ENCODE measurements around the gene ANKRD28.

Gene ANKRD28

DNA sequence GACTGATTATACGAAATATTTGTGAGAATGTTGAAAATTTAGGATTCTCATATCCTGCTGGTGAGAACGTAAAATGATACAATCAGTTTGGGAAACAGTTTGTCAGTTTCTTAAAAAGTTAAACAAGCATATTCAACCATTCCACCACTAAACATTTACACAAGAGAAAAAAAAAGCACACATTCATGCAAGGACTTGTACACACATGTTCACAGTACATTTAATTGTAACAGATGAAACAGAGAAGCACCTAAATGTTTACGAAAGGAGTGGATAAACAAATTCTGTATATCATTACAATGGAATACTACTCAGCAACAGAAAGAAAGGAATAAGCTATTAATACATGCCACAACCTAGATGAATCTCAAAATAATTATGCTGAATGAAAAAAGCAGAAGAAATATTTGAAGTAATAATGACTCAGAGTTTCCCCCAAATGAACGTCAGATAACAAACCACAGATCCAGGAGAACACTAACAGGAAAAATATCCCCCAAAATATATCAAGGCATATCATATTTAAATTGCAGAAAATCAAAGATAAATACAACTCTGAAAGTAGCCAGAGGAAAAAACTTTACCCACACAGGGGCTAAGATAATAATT lies 14.3 kb downstream of the ANKRD28 start:
- CTCF ChIA-PET, result no interaction called here
- TF ChIP-seq FOXA1 (IDR thresholded peaks at IDR 0.05) (no peak), HDGF (IDR thresholded peaks at IDR 0.05; ENCODE audit: borderline replicate concordance) (no peak), ARNT (IDR thresholded peaks at IDR 0.05) (no peak), SP1 (IDR thresholded peaks at IDR 0.05) (no peak), ELF4 (IDR thresholded peaks at IDR 0.05) (no peak)
- POLR2A ChIA-PET, result no interaction called here
- DNase-seq (ENCODE audit: extremely low spot score), result no peak

DNA sequence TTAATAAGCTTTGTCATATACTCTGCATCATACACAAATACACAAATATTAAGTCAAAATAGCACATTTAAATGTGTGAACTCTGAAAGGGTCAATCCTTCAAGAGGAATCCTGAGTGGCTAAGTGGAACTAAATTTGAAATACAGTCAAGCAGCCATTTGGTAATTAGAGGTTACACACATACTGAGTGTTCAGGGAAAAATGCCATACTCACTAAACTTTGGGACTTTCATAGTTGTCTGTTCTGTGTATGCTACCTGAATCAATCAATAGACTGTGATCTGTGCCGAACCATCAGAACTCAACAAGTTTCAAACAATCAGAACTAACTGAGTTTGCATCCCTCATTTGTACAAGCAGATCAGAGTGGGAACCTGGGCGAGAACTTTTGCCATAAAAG lies 15.3 kb downstream of the ANKRD28 start:
- no peak for DNase-seq (ENCODE audit: extremely low spot score)

DNA sequence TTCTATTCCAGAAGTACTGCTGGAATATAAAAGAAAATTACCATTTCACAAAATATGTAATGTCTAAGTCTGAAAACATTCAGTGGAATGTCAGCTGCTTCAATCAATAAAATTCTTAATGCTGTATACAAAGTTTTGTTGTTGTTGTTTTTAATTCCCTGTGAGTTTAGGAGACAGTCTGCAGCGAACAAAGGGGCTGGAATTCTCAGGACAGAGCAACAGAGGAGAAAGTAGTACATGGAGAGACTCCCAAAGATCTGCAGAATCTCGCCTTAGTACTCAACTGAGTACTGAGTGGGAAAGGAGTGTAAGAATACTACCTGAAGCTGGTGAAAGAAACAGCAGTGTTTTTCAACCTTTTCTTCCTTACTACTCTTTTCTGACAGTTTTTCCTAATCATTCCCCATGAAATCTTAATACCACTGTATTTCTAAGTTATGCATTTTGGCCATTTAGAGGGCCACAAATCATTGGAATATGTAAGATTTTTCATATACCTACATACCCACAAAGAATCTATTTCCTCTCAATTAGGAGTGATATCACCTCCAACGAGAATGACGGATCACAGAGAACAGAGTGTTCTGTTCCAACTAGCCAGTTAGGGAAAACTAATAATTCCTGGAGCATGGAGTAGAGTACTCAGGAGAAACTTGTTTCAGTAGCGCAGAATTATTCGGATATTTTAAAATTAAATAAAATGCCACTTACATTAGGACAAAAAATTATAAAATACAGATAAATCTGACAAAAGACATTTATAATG lies 16.0 kb downstream of the ANKRD28 start:
- TF ChIP-seq LEF1 (IDR thresholded peaks at IDR 0.05; ENCODE audit: borderline replicate concordance) (no peak), ELF4 (IDR thresholded peaks at IDR 0.05) (no peak), FOXA1 (IDR thresholded peaks at IDR 0.05) (no peak), ZNF384 (IDR thresholded peaks at IDR 0.05) (no peak), HDGF (IDR thresholded peaks at IDR 0.05; ENCODE audit: borderline replicate concordance) (no peak), L3MBTL2 (conservative IDR thresholded peaks at IDR 0.05) (no peak), TARDBP (IDR thresholded peaks at IDR 0.05) (no peak), NFRKB (IDR thresholded peaks at IDR 0.05) (no peak), CTBP1 (IDR thresholded peaks at IDR 0.05; ENCODE audit: borderline replicate concordance) (no peak), BHLHE40 (IDR thresholded peaks at IDR 0.05; ENCODE audit: borderline replicate concordance) (no peak), SP1 (IDR thresholded peaks at IDR 0.05) (no peak), FOXK2 (IDR thresholded peaks at IDR 0.05) (no peak), ARNT (IDR thresholded peaks at IDR 0.05) (no peak), FOXM1 (IDR thresholded peaks at IDR 0.05; ENCODE audit: borderline replicate concordance) (no peak)
- TF ChIP-seq, protein P1, sequence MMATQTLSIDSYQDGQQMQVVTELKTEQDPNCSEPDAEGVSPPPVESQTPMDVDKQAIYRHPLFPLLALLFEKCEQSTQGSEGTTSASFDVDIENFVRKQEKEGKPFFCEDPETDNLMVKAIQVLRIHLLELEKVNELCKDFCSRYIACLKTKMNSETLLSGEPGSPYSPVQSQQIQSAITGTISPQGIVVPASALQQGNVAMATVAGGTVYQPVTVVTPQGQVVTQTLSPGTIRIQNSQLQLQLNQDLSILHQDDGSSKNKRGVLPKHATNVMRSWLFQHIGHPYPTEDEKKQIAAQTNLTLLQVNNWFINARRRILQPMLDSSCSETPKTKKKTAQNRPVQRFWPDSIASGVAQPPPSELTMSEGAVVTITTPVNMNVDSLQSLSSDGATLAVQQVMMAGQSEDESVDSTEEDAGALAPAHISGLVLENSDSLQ (IDR thresholded peaks at IDR 0.05), result no peak
- ChIA-PET POLR2A (no interaction called here), CTCF (no interaction called here)
- no peak for DNase-seq (ENCODE audit: extremely low spot score)

More for the DNA sequence above, 15.3 kb downstream of the ANKRD28 start:
- TF ChIP-seq SUZ12 (IDR thresholded peaks at IDR 0.05) (no peak), SP1 (IDR thresholded peaks at IDR 0.05) (no peak), FOXA1 (IDR thresholded peaks at IDR 0.05) (no peak), NFRKB (IDR thresholded peaks at IDR 0.05) (no peak), FOXK2 (IDR thresholded peaks at IDR 0.05) (no peak), CTBP1 (IDR thresholded peaks at IDR 0.05; ENCODE audit: borderline replicate concordance) (no peak), ARNT (IDR thresholded peaks at IDR 0.05) (no peak), HDGF (IDR thresholded peaks at IDR 0.05; ENCODE audit: borderline replicate concordance) (no peak), ELF4 (IDR thresholded peaks at IDR 0.05) (no peak), FOXM1 (IDR thresholded peaks at IDR 0.05; ENCODE audit: borderline replicate concordance) (no peak), TARDBP (IDR thresholded peaks at IDR 0.05) (no peak)
- ChIA-PET CTCF (no interaction called here), POLR2A (no interaction called here)

DNA sequence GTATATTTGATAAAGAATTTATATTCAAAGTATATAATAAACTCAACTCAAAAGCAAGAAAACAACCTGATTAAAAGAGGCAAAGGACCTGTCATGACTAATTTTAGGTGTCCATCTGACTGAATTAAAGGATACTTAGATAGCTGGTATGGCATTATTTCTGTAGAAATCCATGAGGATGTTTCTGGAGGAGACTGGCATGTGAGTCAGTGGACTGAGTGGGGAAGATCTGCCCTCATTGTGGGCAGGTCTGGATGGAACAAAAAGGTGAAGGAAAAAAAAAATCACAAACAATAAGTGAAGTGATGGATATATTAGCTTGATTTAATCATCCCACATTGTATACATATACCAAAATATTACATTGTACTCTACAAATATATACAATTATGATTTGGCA lies 16.6 kb downstream of the ANKRD28 start:
- POLR2A ChIA-PET, result no interaction called here
- CTCF ChIA-PET, result no interaction called here
- no peak for TF ChIP-seq NFRKB (IDR thresholded peaks at IDR 0.05)
- TF ChIP-seq SP1 (IDR thresholded peaks at IDR 0.05), result no peak
- TF ChIP-seq, protein P1 (IDR thresholded peaks at IDR 0.05), result no peak
- no peak for TF ChIP-seq ELF4 (IDR thresholded peaks at IDR 0.05)
- TF ChIP-seq FOXK2 (IDR thresholded peaks at IDR 0.05), result no peak
- TF ChIP-seq L3MBTL2 (conservative IDR thresholded peaks at IDR 0.05), result no peak
- TF ChIP-seq CTBP1 (IDR thresholded peaks at IDR 0.05; ENCODE audit: borderline replicate concordance), result no peak
- no peak for TF ChIP-seq SUZ12 (IDR thresholded peaks at IDR 0.05)
- TF ChIP-seq FOXA1 (IDR thresholded peaks at IDR 0.05), result no peak
- TF ChIP-seq TARDBP (IDR thresholded peaks at IDR 0.05), result no peak
- TF ChIP-seq FOXM1 (IDR thresholded peaks at IDR 0.05; ENCODE audit: borderline replicate concordance), result no peak
- no peak for TF ChIP-seq HDGF (IDR thresholded peaks at IDR 0.05; ENCODE audit: borderline replicate concordance)
- no peak for TF ChIP-seq ARNT (IDR thresholded peaks at IDR 0.05)
- no peak for TF ChIP-seq LEF1 (IDR thresholded peaks at IDR 0.05; ENCODE audit: borderline replicate concordance)
- no peak for TF ChIP-seq ZNF384 (IDR thresholded peaks at IDR 0.05)
- no peak for TF ChIP-seq BHLHE40 (IDR thresholded peaks at IDR 0.05; ENCODE audit: borderline replicate concordance)
- DNase-seq (ENCODE audit: extremely low spot score), result no peak

DNA sequence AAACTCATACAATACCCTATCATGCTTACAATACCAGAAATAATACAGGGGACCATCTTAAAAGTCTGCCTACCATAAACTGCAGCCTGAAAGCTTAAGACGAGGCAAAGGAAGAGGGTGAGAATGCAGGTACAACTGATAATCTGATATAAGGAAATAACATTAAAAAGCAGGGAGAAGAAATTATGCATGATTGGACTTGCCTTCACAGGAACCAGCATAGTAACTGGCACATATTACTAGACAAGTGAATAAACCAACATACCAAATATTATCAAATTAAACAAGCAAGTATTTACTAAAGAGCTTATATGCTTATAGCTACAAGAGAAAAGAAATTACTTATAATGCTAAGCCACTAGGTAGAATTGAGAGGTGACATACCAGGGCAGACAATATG lies 18.7 kb downstream of the ANKRD28 start:
- POLR2A ChIA-PET, result interaction anchor here (1.3 kb wide), 1 partner anchor 8 kb away, joined by 3 read pairs; no protein-coding TSS in a partner anchor
- CTCF ChIA-PET, result no interaction called here
- no peak for DNase-seq (ENCODE audit: extremely low spot score)
- TF ChIP-seq SUZ12 (IDR thresholded peaks at IDR 0.05) (no peak), SP1 (IDR thresholded peaks at IDR 0.05) (no peak), FOXK2 (IDR thresholded peaks at IDR 0.05) (no peak), LEF1 (IDR thresholded peaks at IDR 0.05; ENCODE audit: borderline replicate concordance) (no peak), L3MBTL2 (conservative IDR thresholded peaks at IDR 0.05) (no peak), FOXM1 (IDR thresholded peaks at IDR 0.05; ENCODE audit: borderline replicate concordance) (no peak), BHLHE40 (IDR thresholded peaks at IDR 0.05; ENCODE audit: borderline replicate concordance) (no peak), NFRKB (IDR thresholded peaks at IDR 0.05) (no peak), HDGF (IDR thresholded peaks at IDR 0.05; ENCODE audit: borderline replicate concordance) (no peak), FOXA1 (IDR thresholded peaks at IDR 0.05) (no peak), ELF4 (IDR thresholded peaks at IDR 0.05) (no peak), ZNF384 (IDR thresholded peaks at IDR 0.05) (no peak), TARDBP (IDR thresholded peaks at IDR 0.05) (no peak), CTBP1 (IDR thresholded peaks at IDR 0.05; ENCODE audit: borderline replicate concordance) (no peak), ARNT (IDR thresholded peaks at IDR 0.05) (no peak)
- TF ChIP-seq, protein P1 (IDR thresholded peaks at IDR 0.05), result no peak

Measured in HEK293T (cell line).